Stomach (tissue), 9 donors: Measurements from ENCODE around the gene MUS81. TPM values are rescaled to one million over a fixed set of nuclear protein-coding genes. Genes with fewer than 3 reads are reported as not detected.

Experiments
- DNase-seq, 2 donors: peaks; one replicate each; pipeline versions ENCODE4 v3.0.0 to v3.0.0-alpha.2; 2013 to 2019
- H3K27ac ChIP-seq, 5 donors: fragments of 200-600 bp in 4 of 5; sonication (generic) in 4 of 5; one replicate each; pipeline ENCODE4 v1.5.1; 2013 to 2019; ENCODE audit warnings: mild to moderate bottlenecking in 1 of 5, moderate library complexity in 1 of 5
- H3K27me3 ChIP-seq, 3 donors: fragments of 200-600 bp; sonication (generic); one replicate each; pipeline ENCODE4 v1.5.1; 2017 to 2019; ENCODE audit warnings: mixed run types in 1 of 3
- H3K36me3 ChIP-seq, 4 donors: fragments of 200-600 bp; sonication (generic); 1 replicate in 3 of 4; 2 replicates in 1 of 4; pipeline ENCODE4 v1.5.1; 2016 to 2019
- H3K4me1 ChIP-seq, 4 donors: fragments of 200-600 bp; sonication (generic); one replicate each; pipeline ENCODE4 v1.5.1; 2016 to 2019
- H3K4me3 ChIP-seq, 4 donors: fragments of 200-600 bp; sonication (generic) in 3 of 4; one replicate each; pipeline ENCODE4 v1.5.1; 2016 to 2019; ENCODE audit warnings: mild to moderate bottlenecking in 1 of 4
- H3K9me3 ChIP-seq, 4 donors: fragments of 200-600 bp; sonication (generic); one replicate each; pipeline ENCODE4 v1.5.1; 2016 to 2019
- EP300 ChIP-seq: sonication (generic); formaldehyde crosslinking; IDR thresholded peaks from one replicate; pipeline ENCODE4 v1.6.1; 2017; ENCODE audit warnings: antibody characterized with exemption
- POLR2A ChIP-seq, 4 donors: fragments of 450-650 bp; IDR thresholded peaks; one replicate each; pipeline ENCODE4 v1.6.1; 2016; ENCODE audit warnings: antibody characterized with exemption in 4 of 4, control low read depth in 2 of 4, mild to moderate bottlenecking in 1 of 4, moderate library complexity in 1 of 4
- POLR2AphosphoS5 ChIP-seq, 3 donors: sonication (generic); formaldehyde crosslinking; IDR thresholded peaks; one replicate each; pipeline ENCODE4 v1.6.1; 2016; ENCODE audit warnings: antibody characterized with exemption in 3 of 3
- WGBS, 5 donors: extraction: QIAGEN DNeasy Blood & Tissue Kit in 3 of 5; methylation state at CpG; one replicate each; pipeline versions ENCODE4 v1.1.5 to v1.1.7; 2013 to 2018; 5-methylcytosine and 5-hydroxymethylcytosine counted together
- intact Hi-C: fragments of 100-400 bp; cut with DNase I; formaldehyde crosslinking; loops from one replicate; pipeline ENCODE4 v1.15.1; 2023; ENCODE audit warnings: low total_unique reads
- polyA plus RNA-seq, 3 donors: library from polyadenylated mRNA; stranded (reverse); fragments of 200-250 nt; gene quantifications; one replicate each; pipeline ENCODE4 v1.2.3, GENCODE V29; 2013
- total RNA-seq, 5 donors: library from RNA; depleted of rRNA; stranded (reverse); fragments of >200 nt; gene quantifications; one replicate each; pipeline versions ENCODE4 v1.1.0 to v1.2.3, GENCODE V29; 2014 to 2016
- TF ChIP-seq, protein P1 (sequence below), 7 experiments: fragments of 450-650 bp in 4 of 7; fragments of 200-600 bp in 3 of 7; sonication (generic) in 3 of 7; IDR thresholded peaks; one replicate each; pipeline ENCODE4 v1.5.1; 2016 to 2019; ENCODE audit warnings: antibody characterized with exemption in 7 of 7, control low read depth in 2 of 7, mild to moderate bottlenecking in 1 of 7
- donor health status: healthy with polysubstance abuse.
- donor health status: Bipolar disorder and iron deficiency.
- donor health status: healthy.

The MUS81 gene
- total and polyA plus RNA-seq, 8 donors = 26.4 to 162 (median 48.8) TPM

DNA sequence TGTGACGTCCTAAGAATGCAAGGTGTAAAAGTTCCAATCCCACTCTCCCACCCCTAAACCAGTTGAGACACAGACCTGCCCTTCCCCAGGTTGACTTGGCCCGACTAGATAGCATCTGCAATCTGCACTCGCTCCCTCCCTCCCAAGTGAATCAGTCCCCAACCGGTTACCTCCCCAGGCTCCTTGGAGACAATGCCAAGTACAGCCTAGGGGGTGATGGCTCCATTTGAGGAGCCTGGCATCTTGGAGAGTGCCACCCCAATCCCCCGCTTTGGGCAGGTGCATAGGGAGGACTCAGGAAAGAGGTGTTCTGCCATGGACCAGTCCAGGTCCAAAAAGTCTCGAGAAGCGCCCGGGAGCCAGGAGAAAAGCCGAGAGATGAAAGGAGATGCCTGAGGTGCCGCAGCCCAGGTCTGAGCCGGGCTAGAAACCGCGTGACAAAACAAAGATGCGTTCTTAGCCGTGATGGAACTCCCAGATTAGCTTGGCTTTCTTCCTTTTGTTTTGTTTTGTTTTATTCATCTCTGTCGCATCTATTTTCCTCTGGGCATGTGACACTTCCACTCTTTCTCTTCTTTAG lies 45.2 kb upstream of the MUS81 start:
- no peak for DNase-seq
- TF ChIP-seq, protein P1, sequence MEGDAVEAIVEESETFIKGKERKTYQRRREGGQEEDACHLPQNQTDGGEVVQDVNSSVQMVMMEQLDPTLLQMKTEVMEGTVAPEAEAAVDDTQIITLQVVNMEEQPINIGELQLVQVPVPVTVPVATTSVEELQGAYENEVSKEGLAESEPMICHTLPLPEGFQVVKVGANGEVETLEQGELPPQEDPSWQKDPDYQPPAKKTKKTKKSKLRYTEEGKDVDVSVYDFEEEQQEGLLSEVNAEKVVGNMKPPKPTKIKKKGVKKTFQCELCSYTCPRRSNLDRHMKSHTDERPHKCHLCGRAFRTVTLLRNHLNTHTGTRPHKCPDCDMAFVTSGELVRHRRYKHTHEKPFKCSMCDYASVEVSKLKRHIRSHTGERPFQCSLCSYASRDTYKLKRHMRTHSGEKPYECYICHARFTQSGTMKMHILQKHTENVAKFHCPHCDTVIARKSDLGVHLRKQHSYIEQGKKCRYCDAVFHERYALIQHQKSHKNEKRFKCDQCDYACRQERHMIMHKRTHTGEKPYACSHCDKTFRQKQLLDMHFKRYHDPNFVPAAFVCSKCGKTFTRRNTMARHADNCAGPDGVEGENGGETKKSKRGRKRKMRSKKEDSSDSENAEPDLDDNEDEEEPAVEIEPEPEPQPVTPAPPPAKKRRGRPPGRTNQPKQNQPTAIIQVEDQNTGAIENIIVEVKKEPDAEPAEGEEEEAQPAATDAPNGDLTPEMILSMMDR (IDR thresholded peaks at IDR 0.05) = no peak
- TF ChIP-seq POLR2AphosphoS5 (IDR thresholded peaks at IDR 0.05) (no peak), EP300 (no peak), POLR2A (IDR thresholded peaks at IDR 0.05) (no peak)
- no peaks in the 10 kb centered on the region for H3K27me3 ChIP-seq
- H3K36me3 ChIP-seq = peaks cover 0 to 10% (median 2%) of the 10 kb centered on the region in 4 donors
- no peak overlapping the region for H3K4me3 ChIP-seq
- no peaks in the 10 kb centered on the region for H3K9me3 ChIP-seq
- H3K27ac ChIP-seq = no peak overlapping the region
- peaks cover 4 to 32% (median 26%) of the 10 kb centered on the region in 4 donors for H3K4me1 ChIP-seq
- WGBS, 5 donors = 80 to 91% (median 87%) methylated on average over 14 to 16 of the region's 16 CpGs
- intact Hi-C loops = loop anchor here (5.0 kb wide), 2 partner anchors 38 to 103 kb away; partner anchors contain the start of gene KAT5

DNA sequence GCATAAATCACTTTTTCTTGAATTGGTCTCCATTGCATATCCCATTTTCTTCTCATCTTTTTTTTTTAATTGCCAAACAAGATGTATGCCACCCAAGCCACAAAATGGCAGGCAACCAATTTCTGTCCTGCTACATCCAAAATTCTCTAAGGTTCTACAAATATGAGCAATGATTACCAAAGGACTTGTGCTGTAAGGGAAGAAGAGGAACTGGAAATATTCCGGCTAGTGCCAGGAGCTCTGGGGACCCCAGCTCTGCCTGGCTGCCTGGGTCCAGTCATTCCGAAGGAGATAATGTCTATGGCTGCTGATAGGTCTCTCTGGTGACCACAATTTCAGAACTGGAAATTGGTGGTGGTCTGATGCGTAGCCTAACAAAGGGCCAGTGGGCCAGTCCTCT lies 43.5 kb upstream of the MUS81 start:
- no peak for DNase-seq
- Histone ChIP-seq H3K27ac (no peak overlapping the region), H3K9me3 (no peaks in the 10 kb centered on the region), H3K27me3 (no peaks in the 10 kb centered on the region), H3K36me3 (peaks cover 0 to 10% (median 2%) of the 10 kb centered on the region in 4 donors), H3K4me3 (no peak overlapping the region), H3K4me1 (peaks cover 4 to 39% (median 30%) of the 10 kb centered on the region in 4 donors)
- TF ChIP-seq POLR2A (IDR thresholded peaks at IDR 0.05) = no peak
- no peak for TF ChIP-seq EP300
- TF ChIP-seq POLR2AphosphoS5 (IDR thresholded peaks at IDR 0.05) = no peak
- TF ChIP-seq, protein P1 (IDR thresholded peaks at IDR 0.05) = no peak
- intact Hi-C loops = loop anchor here (5.0 kb wide), 1 partner anchor 104 kb away; the partner anchor contains the start of gene KAT5
- WGBS, 5 donors = 97 to 99% (median 97%) methylated on average over 3 of the region's 3 CpGs

DNA sequence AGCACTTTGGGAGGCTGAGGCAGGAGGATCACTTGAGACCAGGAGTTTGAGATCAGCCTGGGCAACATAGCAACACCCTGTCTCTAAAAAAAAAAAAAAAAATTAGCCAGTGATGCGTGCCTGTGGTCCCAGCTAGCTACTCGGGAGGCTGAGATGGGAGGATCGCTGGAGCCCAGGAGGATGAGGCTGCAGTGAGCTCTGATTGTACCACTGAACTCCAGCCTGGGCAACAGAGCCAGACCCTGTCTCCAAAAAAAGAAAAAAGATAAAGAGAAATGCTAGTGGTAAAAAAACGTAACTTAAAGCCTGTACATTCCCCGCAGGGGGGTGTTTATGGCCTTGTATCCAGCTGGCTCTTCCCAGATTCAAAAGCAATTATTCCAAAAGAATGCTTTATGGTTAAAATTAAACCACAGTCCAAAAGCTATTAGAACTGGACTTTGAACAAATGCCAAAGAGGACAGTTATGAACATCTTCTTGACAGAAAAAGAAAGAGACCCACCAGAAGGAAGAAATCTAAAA lies 42.9 kb upstream of the MUS81 start:
- peaks cover 0 to 10% (median 2%) of the 10 kb centered on the region in 4 donors for H3K36me3 ChIP-seq
- no peaks in the 10 kb centered on the region for H3K27me3 ChIP-seq
- no peak for DNase-seq
- no peaks in the 10 kb centered on the region for H3K9me3 ChIP-seq
- H3K4me3 ChIP-seq = peak overlapping the region; percentile 61 to 81 (median 70)
- peaks cover 4 to 39% (median 32%) of the 10 kb centered on the region in 4 donors for H3K4me1 ChIP-seq
- intact Hi-C loops = loop anchor here (5.0 kb wide), 1 partner anchor 105 kb away; the partner anchor contains the start of gene KAT5
- WGBS, 5 donors = 58 to 65% (median 63%) methylated on average over 5 of the region's 5 CpGs
- peak overlapping the region in 4 of 5 donors; percentile 68 to 87 (median 82) for H3K27ac ChIP-seq
- TF ChIP-seq POLR2A (IDR thresholded peaks at IDR 0.05) (no peak), POLR2AphosphoS5 (IDR thresholded peaks at IDR 0.05) (no peak), EP300 (no peak)
- TF ChIP-seq, protein P1 (IDR thresholded peaks at IDR 0.05) = no peak

DNA sequence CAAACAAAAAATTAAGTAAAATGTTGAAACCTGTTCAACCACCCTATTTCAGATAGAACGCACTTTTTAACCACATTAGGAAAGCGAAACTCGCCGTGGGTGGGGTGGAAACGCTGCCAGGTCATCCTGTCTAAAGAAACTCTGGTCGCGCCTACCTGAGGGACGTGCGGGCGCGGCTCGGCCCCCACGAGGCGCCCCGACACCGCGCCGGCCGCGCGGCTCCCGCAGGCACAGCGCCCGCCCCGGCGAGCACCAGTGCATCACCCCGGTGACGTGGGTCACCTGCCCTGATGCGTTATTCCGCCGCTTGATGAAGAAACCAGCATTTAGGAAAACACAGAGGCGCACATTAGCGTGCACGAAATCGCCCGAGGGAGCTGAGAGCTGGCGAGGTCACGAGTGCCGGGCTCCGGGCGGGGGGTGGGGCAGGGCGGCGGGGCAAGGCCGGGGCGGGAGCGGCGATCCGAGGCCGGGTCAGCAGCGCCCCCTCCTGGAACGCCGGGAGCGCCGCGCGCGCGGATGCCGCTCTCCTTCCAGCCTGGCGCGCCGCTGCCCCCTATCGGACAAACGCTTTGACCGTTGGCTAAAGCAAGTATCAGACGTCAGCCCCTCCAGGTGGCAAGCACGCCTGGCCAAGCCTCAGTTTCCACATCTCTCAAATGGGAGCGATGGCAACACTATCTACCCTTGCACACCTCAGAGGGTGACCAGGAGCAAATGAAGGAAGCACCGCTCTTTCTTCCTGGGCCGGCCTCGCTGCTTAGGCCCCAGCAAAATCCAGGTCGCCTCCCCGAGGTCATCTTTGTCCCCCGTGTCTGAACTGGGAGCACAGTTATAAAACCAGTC lies 42.2 kb upstream of the MUS81 start:
- WGBS, 5 donors = 6 to 12% (median 7%) methylated on average over 34 to 74 of the region's 74 CpGs
- peak; percentile 97 to 98 for DNase-seq
- Histone ChIP-seq H3K36me3 (peaks cover 0 to 10% (median 2%) of the 10 kb centered on the region in 4 donors), H3K27me3 (no peaks in the 10 kb centered on the region), H3K4me3 (peak overlapping the region; percentile 61 to 81 (median 70)), H3K9me3 (no peaks in the 10 kb centered on the region), H3K27ac (peak overlapping the region; percentile 68 to 89 (median 87)), H3K4me1 (peaks cover 4 to 43% (median 33%) of the 10 kb centered on the region in 4 donors)
- TF ChIP-seq EP300 (no peak), POLR2A (IDR thresholded peaks at IDR 0.05) (no peak), POLR2AphosphoS5 (IDR thresholded peaks at IDR 0.05) (peak; percentile 20 to 77 (median 46))
- TF ChIP-seq, protein P1 (IDR thresholded peaks at IDR 0.05) = peak in 5 of 7 experiments; percentile 93 to 100 (median 99)
- intact Hi-C loops = loop anchor here (5.0 kb wide), 1 partner anchor 106 kb away; the partner anchor contains the start of gene KAT5
